ENCODE results near the gene CRADD.

CRADD gene

DNA sequence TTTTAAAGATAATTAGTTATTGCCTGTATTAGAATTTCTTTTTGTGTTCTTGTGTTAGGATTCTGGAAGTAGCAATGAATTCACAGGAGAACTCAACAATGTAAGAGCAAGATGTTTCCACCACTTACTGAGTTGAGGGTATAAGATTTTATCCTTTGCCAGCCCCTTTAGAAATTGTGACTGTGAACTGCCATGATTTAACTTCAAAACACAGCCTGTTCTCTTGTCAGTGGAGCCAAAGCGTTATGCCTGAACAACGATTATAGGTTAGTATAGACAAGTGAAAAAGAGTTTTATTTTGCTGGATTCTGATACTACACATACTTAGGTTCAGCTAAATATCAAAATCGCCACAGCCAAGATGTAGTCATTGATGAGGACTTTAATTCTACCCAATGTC, 101.6 kb downstream of the CRADD start:
- TF ChIP-seq, protein P1, sequence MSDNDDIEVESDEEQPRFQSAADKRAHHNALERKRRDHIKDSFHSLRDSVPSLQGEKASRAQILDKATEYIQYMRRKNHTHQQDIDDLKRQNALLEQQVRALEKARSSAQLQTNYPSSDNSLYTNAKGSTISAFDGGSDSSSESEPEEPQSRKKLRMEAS (IDR thresholded peaks at IDR 0.05), result no peak
- TF ChIP-seq CEBPB (IDR thresholded peaks at IDR 0.05), result no peak
- TF ChIP-seq TAF1 (IDR thresholded peaks at IDR 0.05; ENCODE audit: low read depth), result no peak
- no peak for TF ChIP-seq CREB1 (IDR thresholded peaks at IDR 0.05; ENCODE audit: low read depth)
- TF ChIP-seq TEAD4 (IDR thresholded peaks at IDR 0.05), result no peak
- no peak for TF ChIP-seq EP300 (IDR thresholded peaks at IDR 0.05; ENCODE audit: borderline replicate concordance)
- no peak for TF ChIP-seq FOXM1 (IDR thresholded peaks at IDR 0.05; ENCODE audit: borderline replicate concordance, low read depth)
- no peak for TF ChIP-seq RAD21 (IDR thresholded peaks at IDR 0.05; ENCODE audit: low read depth)
- TF ChIP-seq EGR1 (IDR thresholded peaks at IDR 0.05), result no peak
- TF ChIP-seq ZBTB7A (IDR thresholded peaks at IDR 0.05; ENCODE audit: low read depth), result no peak
- TF ChIP-seq, protein P2, sequence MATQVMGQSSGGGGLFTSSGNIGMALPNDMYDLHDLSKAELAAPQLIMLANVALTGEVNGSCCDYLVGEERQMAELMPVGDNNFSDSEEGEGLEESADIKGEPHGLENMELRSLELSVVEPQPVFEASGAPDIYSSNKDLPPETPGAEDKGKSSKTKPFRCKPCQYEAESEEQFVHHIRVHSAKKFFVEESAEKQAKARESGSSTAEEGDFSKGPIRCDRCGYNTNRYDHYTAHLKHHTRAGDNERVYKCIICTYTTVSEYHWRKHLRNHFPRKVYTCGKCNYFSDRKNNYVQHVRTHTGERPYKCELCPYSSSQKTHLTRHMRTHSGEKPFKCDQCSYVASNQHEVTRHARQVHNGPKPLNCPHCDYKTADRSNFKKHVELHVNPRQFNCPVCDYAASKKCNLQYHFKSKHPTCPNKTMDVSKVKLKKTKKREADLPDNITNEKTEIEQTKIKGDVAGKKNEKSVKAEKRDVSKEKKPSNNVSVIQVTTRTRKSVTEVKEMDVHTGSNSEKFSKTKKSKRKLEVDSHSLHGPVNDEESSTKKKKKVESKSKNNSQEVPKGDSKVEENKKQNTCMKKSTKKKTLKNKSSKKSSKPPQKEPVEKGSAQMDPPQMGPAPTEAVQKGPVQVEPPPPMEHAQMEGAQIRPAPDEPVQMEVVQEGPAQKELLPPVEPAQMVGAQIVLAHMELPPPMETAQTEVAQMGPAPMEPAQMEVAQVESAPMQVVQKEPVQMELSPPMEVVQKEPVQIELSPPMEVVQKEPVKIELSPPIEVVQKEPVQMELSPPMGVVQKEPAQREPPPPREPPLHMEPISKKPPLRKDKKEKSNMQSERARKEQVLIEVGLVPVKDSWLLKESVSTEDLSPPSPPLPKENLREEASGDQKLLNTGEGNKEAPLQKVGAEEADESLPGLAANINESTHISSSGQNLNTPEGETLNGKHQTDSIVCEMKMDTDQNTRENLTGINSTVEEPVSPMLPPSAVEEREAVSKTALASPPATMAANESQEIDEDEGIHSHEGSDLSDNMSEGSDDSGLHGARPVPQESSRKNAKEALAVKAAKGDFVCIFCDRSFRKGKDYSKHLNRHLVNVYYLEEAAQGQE (IDR thresholded peaks at IDR 0.05; ENCODE audit: low read depth), result no peak

DNA sequence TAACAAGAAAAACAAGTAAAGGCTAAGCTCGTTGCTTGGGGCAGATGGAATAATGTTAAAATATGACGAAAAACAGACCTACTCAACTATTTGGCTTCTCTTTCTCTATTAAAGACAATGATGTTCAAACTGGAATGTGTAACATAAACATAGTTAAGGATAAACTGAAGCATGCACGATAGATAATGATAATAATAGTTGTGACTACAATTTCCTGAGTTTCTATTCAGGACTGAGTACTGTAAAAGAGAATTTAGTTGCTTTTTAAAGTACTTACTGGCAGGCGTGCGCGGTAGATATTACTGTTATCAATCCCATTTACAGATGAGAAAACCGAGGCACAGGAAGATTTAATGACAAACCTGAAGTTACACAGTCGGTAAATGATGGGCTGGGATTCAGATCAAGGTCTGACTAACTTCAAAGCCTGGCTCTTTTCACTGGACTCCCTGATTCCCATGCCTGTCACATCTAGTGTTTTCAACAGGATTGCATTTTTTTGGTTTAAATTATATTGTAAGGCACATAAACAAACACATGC, 103.0 kb downstream of the CRADD start:
- TF ChIP-seq EGR1 (IDR thresholded peaks at IDR 0.05), result no peak
- TF ChIP-seq, protein P3, sequence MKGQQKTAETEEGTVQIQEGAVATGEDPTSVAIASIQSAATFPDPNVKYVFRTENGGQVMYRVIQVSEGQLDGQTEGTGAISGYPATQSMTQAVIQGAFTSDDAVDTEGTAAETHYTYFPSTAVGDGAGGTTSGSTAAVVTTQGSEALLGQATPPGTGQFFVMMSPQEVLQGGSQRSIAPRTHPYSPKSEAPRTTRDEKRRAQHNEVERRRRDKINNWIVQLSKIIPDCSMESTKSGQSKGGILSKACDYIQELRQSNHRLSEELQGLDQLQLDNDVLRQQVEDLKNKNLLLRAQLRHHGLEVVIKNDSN (IDR thresholded peaks at IDR 0.05), result no peak
- no peak for TF ChIP-seq EP300 (IDR thresholded peaks at IDR 0.05; ENCODE audit: borderline replicate concordance)
- no peak for TF ChIP-seq NFIC (IDR thresholded peaks at IDR 0.05)
- TF ChIP-seq ZBTB7A (IDR thresholded peaks at IDR 0.05; ENCODE audit: low read depth), result no peak
- TF ChIP-seq TEAD4 (IDR thresholded peaks at IDR 0.05), result no peak
- TF ChIP-seq, protein P1 (IDR thresholded peaks at IDR 0.05), result no peak
- no peak for TF ChIP-seq TAF1 (IDR thresholded peaks at IDR 0.05; ENCODE audit: low read depth)
- TF ChIP-seq, protein P2 (IDR thresholded peaks at IDR 0.05; ENCODE audit: low read depth), result no peak
- no peak for TF ChIP-seq YY1 (IDR thresholded peaks at IDR 0.05; ENCODE audit: low read depth)
- no peak for TF ChIP-seq CEBPB (IDR thresholded peaks at IDR 0.05)
- no peak for TF ChIP-seq FOXM1 (IDR thresholded peaks at IDR 0.05; ENCODE audit: borderline replicate concordance, low read depth)
- no peak for TF ChIP-seq TCF12 (IDR thresholded peaks at IDR 0.05; ENCODE audit: low read depth)
- no peak for TF ChIP-seq RAD21 (IDR thresholded peaks at IDR 0.05; ENCODE audit: low read depth)
- TF ChIP-seq CREB1 (IDR thresholded peaks at IDR 0.05; ENCODE audit: low read depth), result no peak

DNA sequence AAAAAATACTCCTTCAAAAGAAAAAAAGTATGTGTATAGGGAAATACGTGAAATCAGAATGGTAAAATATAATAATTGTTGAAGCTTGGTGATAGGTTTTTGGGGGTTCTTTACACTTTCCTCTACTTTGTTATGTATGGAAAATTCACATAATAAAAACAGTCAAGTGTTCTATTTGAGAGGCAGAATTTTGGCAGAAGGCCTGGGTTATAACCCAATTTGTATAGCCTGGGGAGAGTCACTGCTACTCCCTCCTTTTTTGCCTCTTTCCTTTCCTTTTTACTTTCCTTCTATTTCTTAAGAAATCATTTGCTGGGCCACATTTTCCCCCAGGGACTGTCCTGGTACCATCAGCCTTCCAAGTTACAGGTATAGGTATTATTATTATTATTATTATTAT, 105.7 kb downstream of the CRADD start:
- TF ChIP-seq CREB1 (IDR thresholded peaks at IDR 0.05; ENCODE audit: low read depth), result no peak
- TF ChIP-seq, protein P1 (IDR thresholded peaks at IDR 0.05), result no peak
- no peak for TF ChIP-seq TCF12 (IDR thresholded peaks at IDR 0.05; ENCODE audit: low read depth)
- TF ChIP-seq TAF1 (IDR thresholded peaks at IDR 0.05; ENCODE audit: low read depth), result no peak
- TF ChIP-seq, protein P3 (IDR thresholded peaks at IDR 0.05), result no peak
- TF ChIP-seq ZBTB7A (IDR thresholded peaks at IDR 0.05; ENCODE audit: low read depth), result no peak
- no peak for TF ChIP-seq NFIC (IDR thresholded peaks at IDR 0.05)
- TF ChIP-seq CEBPB (IDR thresholded peaks at IDR 0.05), result no peak
- no peak for TF ChIP-seq RAD21 (IDR thresholded peaks at IDR 0.05; ENCODE audit: low read depth)
- TF ChIP-seq TEAD4 (IDR thresholded peaks at IDR 0.05), result no peak
- no peak for TF ChIP-seq EGR1 (IDR thresholded peaks at IDR 0.05)
- no peak for TF ChIP-seq FOXM1 (IDR thresholded peaks at IDR 0.05; ENCODE audit: borderline replicate concordance, low read depth)
- TF ChIP-seq, protein P2 (IDR thresholded peaks at IDR 0.05; ENCODE audit: low read depth), result no peak

DNA sequence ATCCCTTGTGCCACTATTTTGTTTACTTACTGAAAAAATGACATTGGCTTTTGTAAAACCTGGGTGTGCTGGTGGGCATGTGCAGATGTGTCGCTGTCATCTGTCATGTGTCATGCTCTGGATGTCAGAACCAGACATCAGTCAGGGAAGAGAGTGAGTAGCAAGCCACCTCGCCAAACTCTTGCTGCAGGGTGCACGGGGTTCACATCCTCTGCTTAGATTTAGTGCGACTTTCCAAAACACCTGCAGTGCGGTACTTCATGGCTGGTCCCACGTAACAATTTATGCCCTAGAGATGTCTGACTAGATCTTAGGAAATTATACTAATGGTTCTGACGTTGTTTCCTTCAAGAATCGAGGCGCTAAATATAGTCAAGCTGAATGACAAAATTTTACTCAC, 106.7 kb downstream of the CRADD start:
- TF ChIP-seq CREB1 (IDR thresholded peaks at IDR 0.05; ENCODE audit: low read depth) (no peak), TCF12 (IDR thresholded peaks at IDR 0.05; ENCODE audit: low read depth) (no peak), EGR1 (IDR thresholded peaks at IDR 0.05) (no peak), YY1 (IDR thresholded peaks at IDR 0.05; ENCODE audit: low read depth) (no peak), CEBPB (IDR thresholded peaks at IDR 0.05) (no peak), FOXM1 (IDR thresholded peaks at IDR 0.05; ENCODE audit: borderline replicate concordance, low read depth) (no peak), RAD21 (IDR thresholded peaks at IDR 0.05; ENCODE audit: low read depth) (no peak), NFIC (IDR thresholded peaks at IDR 0.05) (no peak), EP300 (IDR thresholded peaks at IDR 0.05; ENCODE audit: borderline replicate concordance) (no peak), ZBTB7A (IDR thresholded peaks at IDR 0.05; ENCODE audit: low read depth) (no peak), TAF1 (IDR thresholded peaks at IDR 0.05; ENCODE audit: low read depth) (no peak), TEAD4 (IDR thresholded peaks at IDR 0.05) (no peak)
- TF ChIP-seq, protein P2 (IDR thresholded peaks at IDR 0.05; ENCODE audit: low read depth), result no peak
- TF ChIP-seq, protein P3 (IDR thresholded peaks at IDR 0.05), result no peak
- TF ChIP-seq, protein P1 (IDR thresholded peaks at IDR 0.05), result no peak
